Panc1 (cell line): ENCODE results near the gene NCOA6. TPM values are rescaled to one million over a fixed set of nuclear protein-coding genes. Genes with fewer than 3 reads are reported as not detected.

Experiments used
- ATAC-seq: fragments of 200-7000 bp; cut with Tn5 transposase; 2 replicates; pipeline ENCODE4 v1.9.1; 2020; ENCODE audit warnings: mild to moderate bottlenecking, moderate library complexity
- BruUV-seq: library from RNA; stranded (reverse); fragments of 400-500 nt; replicated peaks from 2 replicates; lab custom pipeline; 2021; lab: Mats Ljungman, UMichigan
- CTCF ChIA-PET: fragments of 300-600 bp; sonication (Branson Sonifier 250); formaldehyde crosslinking; loops from one replicate; lab custom pipeline; 2022; ENCODE audit warnings: antibody characterized with exemption; lab: Charles Lee
- POLR2A ChIA-PET: fragments of 300-600 bp; sonication (Branson Sonifier 250); formaldehyde crosslinking; loops from one replicate; lab custom pipeline; 2022; ENCODE audit warnings: antibody characterized with exemption; lab: Charles Lee
- DNase-seq: peaks from one replicate; pipeline ENCODE4 v3.0.0-alpha.2; 2010; ENCODE audit warnings: low read depth, low spot score
- H3K27ac ChIP-seq: 2 replicates; pipeline ENCODE4 v1.5.1; 2011; ENCODE audit warnings: mild to moderate bottlenecking, low read length, inconsistent platforms
- H3K27me3 ChIP-seq: fragments of 200-500 bp; sonication (Bioruptor generic); 2 replicates; pipeline ENCODE4 v1.6.0; 2014; ENCODE audit warnings: low read length, inconsistent platforms; ENCODE audit not compliant: control insufficient read depth, insufficient read depth
- H3K36me3 ChIP-seq: fragments of 200-500 bp; sonication (Bioruptor generic); 2 replicates; pipeline ENCODE4 v1.5.1; 2014; ENCODE audit warnings: inconsistent platforms, mild to moderate bottlenecking, low read length, moderate library complexity; ENCODE audit not compliant: control insufficient read depth, insufficient read depth
- H3K4me1 ChIP-seq: 2 replicates; pipeline ENCODE4 v1.5.1; 2011; ENCODE audit warnings: inconsistent platforms, mild to moderate bottlenecking, low read length, moderate library complexity; ENCODE audit not compliant: control insufficient read depth, insufficient read depth
- H3K4me3 ChIP-seq, 2 experiments: 2 replicates each; pipeline ENCODE4 v1.5.1; 2011 to 2012; ENCODE audit warnings: low read depth in 2 of 2, low read length in 2 of 2, mild to moderate bottlenecking in 2 of 2, inconsistent platforms in 1 of 2, moderate library complexity in 1 of 2
- H3K9me3 ChIP-seq: fragments of 200-500 bp; sonication (Bioruptor generic); 2 replicates; pipeline ENCODE4 v1.5.1; 2014; ENCODE audit warnings: low read depth, mild to moderate bottlenecking, inconsistent platforms, low read length, moderate library complexity; ENCODE audit not compliant: control insufficient read depth, insufficient read depth
- CTCF ChIP-seq: fragments of 450-650 bp; IDR thresholded peaks from 2 replicates; pipeline ENCODE4 v1.5.1; 2017; ENCODE audit warnings: mild to moderate bottlenecking
- POLR2AphosphoS5 ChIP-seq: IDR thresholded peaks from 2 replicates; pipeline ENCODE4 v1.6.1; 2012; ENCODE audit warnings: mild to moderate bottlenecking, low read depth, low read length, moderate library complexity
- REST ChIP-seq, 2 experiments: IDR thresholded peaks; 2 replicates each; pipeline ENCODE4 v1.6.1; 2011 to 2012; ENCODE audit warnings: low read depth in 2 of 2, control low read depth in 1 of 2, low read length in 1 of 2, mild to moderate bottlenecking in 1 of 2, moderate library complexity in 1 of 2; ENCODE audit not compliant: insufficient read depth in 1 of 2
- SIN3A ChIP-seq: IDR thresholded peaks from 2 replicates; pipeline ENCODE4 v1.6.1; 2012; ENCODE audit warnings: low read depth, mild to moderate bottlenecking, low read length, moderate library complexity, borderline replicate concordance; ENCODE audit not compliant: insufficient read depth
- TCF7L2 ChIP-seq: IDR thresholded peaks from 2 replicates; pipeline ENCODE4 v1.6.1; 2011; ENCODE audit warnings: mild to moderate bottlenecking, low read depth, low read length, inconsistent platforms
- in situ Hi-C: cut with HindIII; loops from 2 replicates; pipeline ENCODE4 v1.10.0; 2016; ENCODE audit warnings: low sequenced_read_pairs, low pct_unique_long_range_greater_than_20kb
- intact Hi-C: fragments of 100-400 bp; cut with micrococcal nuclease; formaldehyde crosslinking; loops from one replicate; pipeline ENCODE4 v1.10.0; 2022; ENCODE audit not compliant: unreplicated experiment
- total RNA-seq: library from RNA; stranded (reverse); gene quantifications from one replicate; pipeline ENCODE4 v1.2.1, GENCODE V29; 2021; ENCODE audit not compliant: unreplicated experiment

Gene NCOA6
- total RNA-seq, 1 experiment from 2014 or later = 28.9 TPM

- in situ Hi-C loops = no loop called here
These were observed 37.3 kb upstream of the NCOA6 start for GRCh38 chr20:34862724-34863123.

GRCh38 chr20:34861386-34862084 lies 36.1 kb upstream of the NCOA6 start:
- no peak for TF ChIP-seq CTCF
- POLR2A ChIA-PET = interaction anchor here (0.6 kb wide), 1 partner anchor 9 kb away, joined by 3 read pairs; no protein-coding TSS in a partner anchor
- Histone ChIP-seq H3K36me3 (no peaks in the 10 kb centered on the region), H3K27ac (no peak overlapping the region), H3K27me3 (no peaks in the 10 kb centered on the region), H3K4me1 (no peaks in the 10 kb centered on the region), H3K4me3 (no peak overlapping the region), H3K9me3 (no peaks in the 10 kb centered on the region)
- CTCF ChIA-PET = no interaction called here
- no peak for DNase-seq
- no TSS peak for BruUV-seq
- in situ Hi-C loops = no loop called here
- intact Hi-C loops = no loop called here
- ATAC-seq = no peak

More at GRCh38 chr20:34862724-34863123, 37.3 kb upstream of the NCOA6 start:
- Histone ChIP-seq H3K27ac (no peak overlapping the region), H3K36me3 (no peaks in the 10 kb centered on the region), H3K4me3 (no peak overlapping the region), H3K27me3 (no peaks in the 10 kb centered on the region), H3K9me3 (no peaks in the 10 kb centered on the region), H3K4me1 (no peaks in the 10 kb centered on the region)
- no TSS peak for BruUV-seq
- TF ChIP-seq POLR2AphosphoS5 = no peak
- TF ChIP-seq SIN3A = no peak
- TF ChIP-seq CTCF = no peak
- no peak for TF ChIP-seq REST (IDR thresholded peaks at IDR 0.05; ENCODE audit: insufficient read depth in 1 of 2, low read depth in 2 of 2, low read length in 1 of 2)
- no peak for TF ChIP-seq TCF7L2
- ChIA-PET POLR2A (no interaction called here), CTCF (interaction anchor here (0.6 kb wide), 1 partner anchor 364 kb away, joined by 5 read pairs; no protein-coding TSS in a partner anchor)
- DNase-seq (no peak), ATAC-seq (no peak)
- intact Hi-C loops = no loop called here
